Left colon (tissue), 2 donors: ENCODE measurements around the gene AP3S1. TPM values are rescaled to one million over a fixed set of nuclear protein-coding genes. Genes with fewer than 3 reads are reported as not detected.
"Not testable (repeated sequence)": the region's sequence is repeated elsewhere in the genome, so short reads cannot be mapped to it uniquely, and the experiment has no call there.

ENCODE experiments used
- ATAC-seq: fragments of 200-7000 bp; cut with Tn5 transposase; one replicate; pipeline ENCODE4 v1.9.1; 2020; ENCODE audit warnings: mild to moderate bottlenecking, moderate library complexity
- DNase-seq, 2 donors: peaks; one replicate each; pipeline ENCODE4 v3.0.0-alpha.2; 2020
- intact Hi-C, 2 donors: fragments of 100-400 bp; cut with DNase I in 1 of 2; cut with micrococcal nuclease in 1 of 2; formaldehyde crosslinking; loops; one replicate each; pipeline versions ENCODE4 v1.11.2 to v1.14.0; 2022; cut with DNase I, micrococcal nuclease
- total RNA-seq, 2 donors: library from RNA; stranded (reverse); fragmentation: NEBNext Ultra II Directional; extraction: Animal tissue kit (Norgen Biotek cat#: 25700); gene quantifications; one replicate each; pipeline ENCODE4 v1.2.1, GENCODE V29; 2021
- donor health status: DM: no; HTN: no; CAD: no.
- donor health status: DM: yes; HTN: yes; CAD: no.

The AP3S1 gene
- total RNA-seq, 2 donors from 2014 or later, result 73.4 to 90.4 TPM

GRCh38 chr5:115857057-115857479, 15.3 kb downstream of the AP3S1 start:
- DNase-seq (no peak), ATAC-seq (peak; percentile 85)
- intact Hi-C loops, result no loop called here

GRCh38 chr5:115857626-115858349, 16.1 kb downstream of the AP3S1 start:
- intact Hi-C loops, result no loop called here
- DNase-seq, result no peak
- ATAC-seq, result no peak

- DNase-seq, result no peak
- ATAC-seq, result no peak
- intact Hi-C loops, result no loop called here
Observed at GRCh38 chr5:115858396-115858795, 16.7 kb downstream of the AP3S1 start.

- intact Hi-C loops, result no loop called here
- no peak for ATAC-seq
- no peak for DNase-seq
Observed at GRCh38 chr5:115859378-115859777, 17.6 kb downstream of the AP3S1 start.

GRCh38 chr5:115869256-115869795, 27.6 kb downstream of the AP3S1 start:
- intact Hi-C loops, result no loop called here
- no peak for DNase-seq

GRCh38 chr5:115872447-115872846, 30.7 kb downstream of the AP3S1 start:
- ATAC-seq (no peak), DNase-seq (no peak)
- intact Hi-C loops, result no loop called here

More at GRCh38 chr5:115869256-115869795, 27.6 kb downstream of the AP3S1 start:
- no peak for ATAC-seq

- no peak for DNase-seq
- ATAC-seq, result peak; percentile 46
- intact Hi-C loops, result no loop called here
Observed at GRCh38 chr5:115873392-115873791, 31.7 kb downstream of the AP3S1 start.

- intact Hi-C loops, result no loop called here
- ATAC-seq (no peak), DNase-seq (no peak)
Observed at GRCh38 chr5:115875447-115875846, 33.7 kb downstream of the AP3S1 start.

GRCh38 chr5:115877342-115877741, 35.6 kb downstream of the AP3S1 start:
- DNase-seq, intact Hi-C loops, ATAC-seq: not testable (repeated sequence)

GRCh38 chr5:115882434-115882833, 40.7 kb downstream of the AP3S1 start:
- ATAC-seq, DNase-seq, intact Hi-C loops: not testable (repeated sequence)

GRCh38 chr5:115884704-115885103, 43.0 kb downstream of the AP3S1 start:
- intact Hi-C loops, result no loop called here
- no peak for DNase-seq

GRCh38 chr5:115885208-115885607, 43.5 kb downstream of the AP3S1 start:
- ATAC-seq (peak; percentile 86), DNase-seq (peak in 1 of 2 donors; percentile 14)
- intact Hi-C loops, result not testable (repeated sequence)

More at GRCh38 chr5:115884704-115885103, 43.0 kb downstream of the AP3S1 start:
- ATAC-seq, result no peak

- intact Hi-C loops, result no loop called here
- ATAC-seq, result no peak
- no peak for DNase-seq
Observed at GRCh38 chr5:115888027-115888426, 46.3 kb downstream of the AP3S1 start.

GRCh38 chr5:115892021-115892420, 50.3 kb downstream of the AP3S1 start:
- intact Hi-C loops, result no loop called here
- DNase-seq, result no peak
- ATAC-seq, result no peak

GRCh38 chr5:115894342-115894741, 52.6 kb downstream of the AP3S1 start:
- ATAC-seq, result no peak
- intact Hi-C loops, result no loop called here
- no peak for DNase-seq

GRCh38 chr5:115895821-115896220, 54.1 kb downstream of the AP3S1 start:
- DNase-seq (no peak), ATAC-seq (no peak)
- intact Hi-C loops, result no loop called here

GRCh38 chr5:115898656-115899055, 56.9 kb downstream of the AP3S1 start:
- DNase-seq, result no peak
- ATAC-seq, result no peak
- intact Hi-C loops, result no loop called here

GRCh38 chr5:115907177-115907576, 65.4 kb downstream of the AP3S1 start:
- DNase-seq (no peak), ATAC-seq (no peak)
- intact Hi-C loops, result no loop called here

GRCh38 chr5:115913623-115914400, 72.1 kb downstream of the AP3S1 start:
- DNase-seq, ATAC-seq: not testable (repeated sequence)

More at GRCh38 chr5:115913623-115914400, 72.1 kb downstream of the AP3S1 start:
- intact Hi-C loops, result not testable (repeated sequence)
